Activated CD8-positive, alpha-beta memory T cell treated with anti-CD3 and anti-CD28 coated beads, Interleukin-2, amount 50 U/mL, for 1 hour (primary cell): ENCODE measurements around the gene SLFN13.
"Not testable (repeated sequence)": the region's sequence is repeated elsewhere in the genome, so short reads cannot be mapped to it uniquely, and the experiment has no call there.

Experiments used
- DNase-seq: peaks from one replicate; pipeline ENCODE4 v3.0.0-alpha.2; 2020; ENCODE audit errors: extremely low read depth

Gene SLFN13, protein sequence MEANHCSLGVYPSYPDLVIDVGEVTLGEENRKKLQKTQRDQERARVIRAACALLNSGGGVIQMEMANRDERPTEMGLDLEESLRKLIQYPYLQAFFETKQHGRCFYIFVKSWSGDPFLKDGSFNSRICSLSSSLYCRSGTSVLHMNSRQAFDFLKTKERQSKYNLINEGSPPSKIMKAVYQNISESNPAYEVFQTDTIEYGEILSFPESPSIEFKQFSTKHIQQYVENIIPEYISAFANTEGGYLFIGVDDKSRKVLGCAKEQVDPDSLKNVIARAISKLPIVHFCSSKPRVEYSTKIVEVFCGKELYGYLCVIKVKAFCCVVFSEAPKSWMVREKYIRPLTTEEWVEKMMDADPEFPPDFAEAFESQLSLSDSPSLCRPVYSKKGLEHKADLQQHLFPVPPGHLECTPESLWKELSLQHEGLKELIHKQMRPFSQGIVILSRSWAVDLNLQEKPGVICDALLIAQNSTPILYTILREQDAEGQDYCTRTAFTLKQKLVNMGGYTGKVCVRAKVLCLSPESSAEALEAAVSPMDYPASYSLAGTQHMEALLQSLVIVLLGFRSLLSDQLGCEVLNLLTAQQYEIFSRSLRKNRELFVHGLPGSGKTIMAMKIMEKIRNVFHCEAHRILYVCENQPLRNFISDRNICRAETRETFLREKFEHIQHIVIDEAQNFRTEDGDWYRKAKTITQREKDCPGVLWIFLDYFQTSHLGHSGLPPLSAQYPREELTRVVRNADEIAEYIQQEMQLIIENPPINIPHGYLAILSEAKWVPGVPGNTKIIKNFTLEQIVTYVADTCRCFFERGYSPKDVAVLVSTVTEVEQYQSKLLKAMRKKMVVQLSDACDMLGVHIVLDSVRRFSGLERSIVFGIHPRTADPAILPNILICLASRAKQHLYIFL

DNA sequence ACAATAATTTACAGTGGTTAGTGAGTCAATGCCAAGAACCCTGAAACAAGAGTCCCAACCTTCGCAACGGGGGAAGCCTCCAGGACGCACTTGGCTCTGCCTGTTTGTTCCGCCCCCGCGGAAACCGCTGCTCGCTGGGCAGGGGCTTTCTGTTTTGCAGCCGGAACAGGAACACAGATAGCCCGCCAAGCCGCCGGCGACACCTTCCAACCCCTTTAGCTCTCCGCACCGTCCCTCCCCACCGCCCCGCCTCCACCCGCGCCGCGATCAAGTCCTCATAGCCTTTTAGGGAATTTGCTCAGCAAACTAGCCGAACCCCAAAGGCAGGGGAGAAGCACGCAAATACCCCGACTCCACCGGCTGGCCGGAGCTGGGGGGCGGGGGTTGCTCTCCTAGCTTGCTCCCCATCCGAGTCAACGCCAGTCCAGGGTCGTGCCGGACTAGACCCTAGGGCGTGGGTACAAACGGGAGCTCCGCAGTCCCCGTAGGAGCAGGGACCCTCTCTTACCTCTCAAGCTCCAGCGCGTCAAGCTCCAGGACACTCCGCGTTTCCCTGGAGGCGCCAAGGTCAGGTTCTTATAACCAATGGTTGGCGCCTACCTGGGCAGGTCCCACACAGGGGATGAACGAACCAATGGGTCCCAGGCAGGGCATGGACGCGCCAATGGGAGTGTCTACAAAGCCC is at the start of gene SLFN13:
Gene SLFN13 (minus strand): TSS at position 553 of the 685 bp plus-strand sequence. CDS start 3,086 bp downstream, outside the sequence.
- DNase-seq = peak; percentile 70

DNA sequence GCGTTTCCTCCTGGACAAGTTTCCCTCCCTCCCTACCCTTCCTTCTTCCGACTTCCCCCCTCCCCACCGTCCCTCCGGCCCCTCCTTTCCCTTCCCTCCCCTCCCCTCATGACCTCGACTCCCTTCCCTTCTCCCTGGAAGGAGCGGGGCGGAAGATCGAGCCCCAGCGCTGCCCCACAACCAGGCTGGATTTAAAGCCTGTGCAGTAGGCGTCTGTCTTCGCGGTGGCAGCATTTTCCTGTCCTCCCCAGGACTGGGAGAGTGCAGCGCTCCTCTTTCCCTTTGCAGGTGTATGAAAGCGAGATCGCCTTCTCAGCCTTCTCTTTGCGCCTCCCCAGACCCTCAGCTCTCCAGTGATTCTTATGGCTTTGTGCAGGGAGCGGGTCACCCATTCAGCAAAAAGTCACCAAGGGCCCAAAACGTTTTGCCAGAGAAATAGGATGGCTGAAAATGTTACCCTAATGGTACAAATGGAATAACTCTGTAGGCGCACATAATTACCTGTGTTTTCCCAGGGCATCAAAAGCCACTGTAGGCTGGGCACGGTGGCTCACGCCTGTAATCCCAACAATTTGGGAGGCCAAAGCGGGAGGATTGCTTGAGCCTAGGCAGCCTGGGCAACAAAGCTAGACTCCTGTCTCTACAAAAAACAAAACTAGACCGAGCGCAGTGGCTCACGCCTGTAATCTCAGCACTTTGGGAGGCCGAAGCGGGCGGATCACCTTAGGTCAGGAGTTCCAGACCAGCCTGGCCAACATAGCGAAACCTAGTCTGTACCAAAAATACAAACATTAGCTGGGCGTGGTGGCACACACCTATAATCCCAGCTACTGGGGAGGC is 48.1 kb upstream of the SLFN13 start:
- DNase-seq = no peak

DNA sequence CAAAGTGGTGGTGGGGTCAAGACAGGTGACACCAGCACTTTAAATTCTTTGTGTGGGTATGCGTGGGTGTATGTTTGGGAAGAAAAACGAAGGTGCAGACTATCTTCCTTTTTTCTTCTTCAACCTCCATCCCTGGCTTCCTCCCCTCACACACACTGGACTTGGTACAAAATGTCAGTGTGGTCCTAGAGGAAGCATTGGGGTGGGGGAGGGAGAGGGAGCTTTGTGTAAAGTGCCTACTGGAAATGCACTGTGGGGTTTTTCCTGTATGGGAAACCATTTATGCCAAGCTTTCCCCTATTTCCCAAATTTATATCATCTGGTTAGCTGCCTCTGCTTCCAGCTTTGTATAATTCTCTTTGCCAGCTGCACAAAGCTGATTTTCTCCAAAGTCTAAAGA is 44.5 kb upstream of the SLFN13 start:
- DNase-seq = no peak

DNA sequence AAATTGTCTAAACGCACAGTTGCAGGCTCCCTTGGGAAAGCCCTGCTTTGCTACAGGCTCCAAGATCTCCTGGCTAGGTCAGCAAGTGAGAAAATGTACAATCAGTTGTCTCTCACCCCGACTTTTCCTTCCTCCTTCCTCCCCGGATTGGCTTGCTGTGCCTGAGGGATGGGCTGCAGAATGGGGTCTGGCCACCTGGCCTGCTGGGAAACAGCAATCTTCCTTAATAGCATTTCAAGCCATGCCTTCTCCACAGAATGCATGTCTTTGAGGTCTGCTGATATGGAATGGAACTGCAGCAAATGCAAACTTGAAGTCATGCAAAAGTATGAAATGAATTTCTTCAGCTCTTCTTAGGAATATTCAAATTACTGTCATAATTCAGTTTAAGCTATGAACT is 42.9 kb upstream of the SLFN13 start:
- DNase-seq = no peak

DNA sequence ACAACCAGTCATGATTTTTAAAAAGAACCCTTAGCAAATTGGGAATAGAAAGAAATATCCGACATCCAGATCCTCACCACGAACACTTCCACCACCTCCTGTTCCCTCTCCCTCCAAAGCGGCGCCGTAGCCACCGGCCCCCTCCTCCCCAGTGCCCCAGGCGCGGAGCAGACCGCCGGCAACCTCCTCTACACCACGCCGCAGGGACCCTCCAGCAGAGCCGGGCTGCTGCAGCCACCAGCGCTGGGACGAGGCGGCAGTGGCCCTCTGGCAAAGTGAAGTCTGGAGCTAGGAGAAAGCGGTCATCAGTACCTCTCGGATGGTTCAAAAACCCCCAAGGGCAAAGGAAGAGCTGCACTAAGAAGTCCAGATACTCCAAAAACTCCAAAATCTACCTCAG is 41.4 kb upstream of the SLFN13 start:
- no peak for DNase-seq

DNA sequence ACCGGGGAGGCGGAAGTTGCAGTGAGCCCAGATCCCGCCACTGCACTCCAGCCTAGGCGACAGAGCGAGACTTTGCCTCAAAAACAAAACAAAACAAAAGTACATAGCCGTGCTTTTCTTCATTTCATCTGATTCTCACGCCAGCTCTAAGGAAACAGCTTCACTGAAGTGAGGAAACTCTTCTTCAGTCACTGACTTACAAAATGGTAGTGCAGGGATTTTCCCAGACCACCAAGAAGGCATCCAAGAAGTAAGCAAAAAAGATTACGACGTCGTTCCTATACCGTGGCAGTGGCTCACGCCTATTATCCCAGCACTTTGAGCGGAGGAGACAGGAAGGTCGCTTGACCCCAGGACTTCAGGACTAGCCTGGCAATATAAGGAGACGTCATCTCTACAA is 40.4 kb upstream of the SLFN13 start:
- DNase-seq = no peak

DNA sequence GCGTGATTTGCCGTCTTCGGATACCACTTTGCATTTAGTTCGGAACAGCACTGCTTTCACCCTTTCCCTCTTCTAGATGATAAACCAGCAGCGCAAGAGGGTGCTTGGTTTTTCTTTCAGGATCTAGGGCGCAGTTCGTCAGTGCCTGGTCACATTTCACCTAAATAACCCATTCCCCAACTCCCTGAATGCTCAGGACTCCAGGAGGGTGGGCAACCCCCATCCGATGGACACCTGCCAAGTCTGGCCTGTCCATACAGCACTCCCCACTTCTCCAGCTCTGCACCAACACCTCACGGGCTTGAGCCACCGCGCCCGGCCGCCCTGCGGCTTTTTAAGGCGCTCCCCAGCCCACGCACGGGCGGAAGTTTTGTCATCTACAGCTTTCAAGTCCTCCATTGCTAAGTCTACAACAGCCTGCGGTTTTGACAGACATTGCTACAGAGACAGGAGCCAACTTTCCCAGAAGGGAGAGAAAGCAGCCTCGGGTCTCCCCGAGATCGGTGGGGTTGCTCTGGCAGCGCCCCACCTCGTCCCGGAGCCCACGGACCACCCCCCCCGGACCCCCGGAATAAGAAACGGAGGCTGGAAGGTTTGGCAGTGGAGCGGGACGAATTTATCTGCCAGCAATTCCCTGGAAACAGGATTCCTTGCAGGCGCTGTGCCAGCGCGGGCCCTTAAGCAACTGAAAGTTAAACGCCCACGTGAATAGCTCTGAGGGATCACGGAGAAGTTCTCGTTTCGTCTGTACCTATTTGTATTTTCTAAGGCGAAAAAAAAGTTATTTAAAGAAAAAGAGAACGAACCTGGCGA is 38.6 kb upstream of the SLFN13 start:
- peak; percentile 55 for DNase-seq

DNA sequence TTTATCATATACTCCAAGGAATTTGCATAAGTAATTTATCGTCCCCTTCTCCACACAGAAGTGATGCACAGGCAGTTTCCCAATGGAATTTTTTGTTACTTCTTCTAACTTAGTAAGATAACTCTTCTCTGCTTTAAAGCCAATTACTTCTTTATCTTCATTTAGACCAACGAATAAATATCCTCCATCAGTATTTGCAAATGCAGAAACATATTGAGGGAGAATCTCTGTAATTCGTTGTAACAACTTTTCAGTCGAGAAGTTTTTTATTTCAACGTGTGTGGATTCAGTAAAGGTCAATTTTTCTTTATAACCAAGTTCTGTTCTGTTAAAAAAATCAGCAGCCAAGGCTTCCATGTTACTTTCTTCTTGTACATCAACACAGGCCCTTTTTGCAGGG is 30.7 kb upstream of the SLFN13 start:
- no peak for DNase-seq

DNA sequence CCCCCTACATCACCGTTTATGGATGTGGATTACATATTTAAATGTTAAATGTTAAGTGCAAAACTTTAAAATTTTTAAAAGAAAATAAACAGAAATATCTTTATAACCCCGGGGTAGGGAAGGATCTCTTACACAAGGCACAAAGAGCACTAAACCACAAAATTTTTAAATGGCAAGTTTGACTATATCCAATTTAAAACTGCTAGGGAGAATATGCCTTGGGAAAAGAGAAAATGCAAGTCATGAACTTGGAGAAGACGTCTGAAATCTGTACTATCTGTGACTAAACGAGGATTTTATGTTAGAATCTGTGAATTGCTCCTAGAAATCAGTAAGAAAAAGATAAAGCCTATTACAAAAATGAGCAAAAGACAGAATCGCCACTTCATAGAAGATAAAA is 28.7 kb upstream of the SLFN13 start:
- no peak for DNase-seq

DNA sequence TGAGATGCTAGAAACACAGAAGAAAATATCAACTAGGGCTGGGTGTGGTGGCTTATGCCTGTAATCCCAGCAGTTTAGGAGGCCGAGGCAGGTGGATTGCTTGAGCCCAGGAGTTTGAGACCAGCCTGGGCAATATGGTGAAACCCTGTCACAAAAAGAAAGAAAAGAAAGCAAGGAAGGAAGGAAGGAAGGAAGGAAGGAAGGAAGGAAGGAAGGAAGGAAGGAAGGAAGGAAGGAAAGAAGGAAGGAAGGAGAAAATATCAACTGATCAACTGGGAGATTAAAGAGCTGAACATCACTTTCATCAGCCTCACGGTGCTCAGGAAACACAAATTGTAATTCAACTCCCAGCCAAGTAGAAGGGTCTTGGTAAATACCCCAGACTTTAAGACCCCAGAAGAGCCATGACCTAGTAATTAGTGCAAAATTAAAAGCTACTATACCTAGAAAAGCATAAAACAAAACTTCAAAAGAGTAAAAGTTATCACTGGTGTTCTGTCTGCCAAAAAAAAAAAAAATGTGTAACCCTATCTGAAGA is 27.8 kb upstream of the SLFN13 start:
- DNase-seq = no peak

DNA sequence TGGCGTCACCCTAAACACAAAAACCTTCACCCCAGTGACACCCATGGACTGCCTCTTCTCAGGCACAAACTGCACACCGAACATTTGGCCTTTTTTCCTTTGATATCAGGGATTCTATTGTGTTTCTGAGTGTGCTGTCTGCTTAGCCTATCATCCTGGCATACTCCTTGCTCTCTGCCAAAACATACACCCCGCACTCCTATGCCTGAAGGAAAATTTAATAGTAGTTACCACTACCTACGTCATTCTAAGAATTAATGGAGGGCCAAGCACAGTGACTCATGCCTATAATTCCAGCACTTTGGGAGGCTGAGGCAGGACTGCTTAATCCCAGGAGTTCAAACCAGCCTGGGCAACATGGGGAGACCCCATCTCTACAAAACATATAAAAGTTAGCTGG is 19.9 kb upstream of the SLFN13 start:
- DNase-seq = no peak

DNA sequence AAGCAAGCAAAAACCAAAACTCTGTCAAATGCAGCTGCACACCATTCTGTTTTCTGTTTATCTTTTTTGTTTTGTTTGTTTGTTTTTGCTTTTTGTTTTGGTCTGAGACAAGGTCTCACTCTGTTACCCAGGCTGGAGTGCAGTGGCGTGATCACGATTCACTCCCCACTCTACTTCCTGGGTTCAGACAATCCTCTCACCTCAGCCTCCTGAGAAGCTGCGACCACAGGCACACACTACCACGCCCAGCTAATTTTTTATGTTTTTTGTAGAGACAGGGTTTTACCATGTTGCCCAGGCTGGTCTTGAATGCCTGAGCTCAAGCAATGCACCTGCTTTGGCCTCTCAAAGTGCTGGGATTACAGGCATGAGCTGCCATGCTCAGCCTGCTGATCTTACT is 19.3 kb upstream of the SLFN13 start:
- no peak for DNase-seq

DNA sequence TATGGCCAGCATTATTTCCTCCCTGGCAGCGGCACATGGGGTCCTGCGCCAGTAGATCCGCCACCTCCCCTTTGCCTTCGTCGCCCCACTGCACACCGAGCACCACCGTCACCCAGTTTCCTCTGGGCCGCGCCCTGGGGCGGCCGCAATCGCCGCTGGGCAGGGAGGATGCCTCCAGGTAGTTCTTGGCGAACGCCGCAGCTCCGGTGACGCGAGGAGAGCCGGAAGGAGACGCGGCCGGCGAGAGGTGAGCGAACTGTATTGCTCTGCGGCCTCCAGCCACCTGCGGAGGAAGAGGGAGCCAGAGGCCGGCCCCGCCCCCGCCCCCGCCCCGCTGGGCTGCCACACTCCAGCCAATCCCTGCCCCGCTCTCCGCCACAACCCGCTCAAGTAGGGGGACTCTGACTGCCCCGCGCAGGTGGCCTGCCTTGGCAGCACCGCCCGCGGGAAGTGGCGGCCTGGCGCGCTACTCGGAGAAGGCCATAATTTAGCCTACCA is 11.8 kb upstream of the SLFN13 start:
- no peak for DNase-seq

DNA sequence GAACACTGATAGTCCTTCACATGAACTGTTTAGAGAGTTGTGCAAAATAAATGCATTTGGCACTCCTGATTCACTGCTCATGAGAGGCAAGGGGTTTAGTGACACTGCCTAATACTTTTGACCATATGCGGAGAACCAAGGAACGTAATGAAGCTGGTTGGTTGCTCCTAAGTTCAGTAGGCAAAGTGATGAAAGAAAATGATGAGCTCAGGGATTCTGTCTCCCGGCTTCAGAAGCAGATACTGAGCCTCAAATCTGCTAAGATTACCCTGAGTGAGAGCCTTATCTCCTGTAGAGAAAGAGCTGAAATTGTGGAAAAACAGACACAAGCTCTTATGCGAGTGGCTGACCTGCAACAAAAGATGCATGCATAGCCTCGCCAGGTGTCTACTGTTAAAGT is 5.5 kb upstream of the SLFN13 start:
- not testable (repeated sequence) for DNase-seq

DNA sequence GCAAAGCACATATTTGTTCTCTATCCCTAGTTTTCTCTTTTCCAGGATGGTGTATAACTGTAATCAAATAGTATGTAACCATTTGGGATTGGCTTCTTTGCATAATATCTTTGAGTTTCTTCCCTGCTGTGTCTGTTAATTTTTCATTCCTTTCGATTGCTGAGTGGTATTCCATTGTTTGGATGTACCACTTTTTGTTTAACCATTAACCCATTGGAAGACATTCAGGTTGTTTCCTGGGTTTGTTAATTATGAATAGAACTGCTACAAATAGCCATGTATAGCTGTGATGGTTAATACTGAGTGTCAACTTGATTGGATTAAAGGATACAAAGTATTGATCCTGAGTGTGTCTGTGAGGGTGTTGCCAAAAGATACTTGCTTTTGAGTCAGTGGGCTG is 4.6 kb upstream of the SLFN13 start:
- DNase-seq = no peak

DNA sequence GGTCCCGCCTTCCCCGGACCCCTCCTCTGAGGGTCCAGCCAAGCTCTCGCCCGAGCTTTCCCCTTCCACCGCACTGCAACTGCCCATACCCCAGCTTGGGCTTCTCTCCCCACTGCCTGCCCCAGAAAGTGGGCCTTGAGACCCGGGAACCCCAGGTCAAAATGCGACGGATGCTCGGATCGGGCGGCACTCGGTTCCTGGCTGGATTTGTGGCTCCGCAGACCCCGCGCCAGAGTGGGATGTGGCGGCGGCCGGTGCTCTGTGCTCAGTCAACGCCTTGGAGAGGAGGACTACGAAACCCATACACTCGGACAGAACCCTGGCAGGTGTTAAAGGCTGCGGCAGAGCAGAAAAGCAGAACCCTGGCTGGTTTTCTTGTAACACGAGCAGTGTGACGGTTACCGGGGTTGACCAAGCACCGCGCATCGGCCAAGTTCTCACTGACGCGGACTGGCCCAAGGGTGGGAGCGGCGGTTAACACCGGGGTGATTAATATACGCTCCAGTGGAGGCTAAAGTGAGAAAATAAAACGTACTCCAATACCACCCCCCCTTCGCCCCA is 885 bp upstream of the SLFN13 start:
- DNase-seq = no peak

DNA sequence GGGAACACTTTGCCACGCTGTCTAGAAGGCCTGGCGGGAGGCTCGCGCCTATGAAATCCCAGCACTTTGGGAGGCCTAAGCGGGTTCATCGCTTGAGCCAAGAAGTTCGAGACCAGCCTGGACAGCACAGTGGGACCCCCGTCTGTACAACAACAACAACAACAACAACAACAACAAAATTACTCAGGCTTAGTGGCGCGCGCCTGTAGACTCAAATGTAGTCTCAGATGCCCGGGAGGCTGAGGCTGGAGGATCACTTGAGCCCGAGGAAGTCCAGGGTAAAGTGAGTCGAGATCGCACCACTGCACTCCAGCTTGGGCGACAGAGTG is 297 bp upstream of the SLFN13 start:
- DNase-seq = no peak

DNA sequence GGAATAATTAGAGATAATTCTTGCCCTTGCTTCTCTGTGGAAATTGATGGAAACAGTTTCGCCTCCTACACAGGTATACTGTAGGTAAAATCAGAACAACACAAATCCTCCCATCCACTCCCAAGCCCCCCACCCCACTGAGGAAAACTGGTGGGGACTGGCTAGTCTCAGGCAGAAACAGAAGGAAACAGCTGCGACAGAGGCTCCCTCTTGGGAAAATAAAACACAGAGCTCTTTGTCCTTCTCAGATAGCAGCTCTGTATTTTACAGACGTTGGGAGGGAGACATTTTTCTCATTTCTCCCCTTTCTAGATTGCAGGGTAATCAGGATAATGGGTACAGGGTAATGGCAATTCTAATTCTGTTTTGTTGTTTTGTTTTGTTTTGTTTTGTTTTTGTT is 1.1 kb downstream of the SLFN13 start:
- DNase-seq = no peak

DNA sequence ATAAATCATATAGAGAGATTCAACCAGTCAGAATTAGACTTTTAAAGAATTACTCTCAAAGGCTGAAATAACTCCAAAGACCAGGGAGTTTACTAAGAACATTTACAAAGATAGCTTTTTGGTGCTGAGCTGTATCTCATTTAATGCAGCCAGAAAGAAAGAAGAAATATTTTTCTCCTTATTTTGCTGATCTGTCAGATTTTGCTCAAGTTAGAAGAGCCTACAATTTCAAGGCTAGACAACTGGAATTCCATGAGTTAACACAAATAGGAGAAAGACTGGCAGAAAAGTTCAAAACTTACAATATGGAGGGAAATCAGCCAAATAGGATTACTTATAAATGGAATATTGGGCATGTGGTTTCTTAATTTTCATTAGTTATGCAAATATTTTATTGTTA is 10.1 kb downstream of the SLFN13 start:
- DNase-seq = no peak
